Left renal cortex interstitium (tissue), 4 donors: ENCODE results near the gene NSD2. TPM values are rescaled to one million over a fixed set of nuclear protein-coding genes. Genes with fewer than 3 reads are reported as not detected.

ENCODE experiments used
- DNase-seq, 4 donors: peaks; one replicate each; pipeline ENCODE4 v3.0.0-alpha.2; 2013; ENCODE audit warnings: low read depth in 4 of 4, low spot score in 2 of 4, missing footprints in 1 of 4
- polyA plus RNA-seq, 4 donors: library from polyadenylated mRNA; unstranded; fragments of 120-200 nt; gene quantifications; one replicate each; pipeline ENCODE4 v1.2.1, GENCODE V29; 2013; ENCODE audit not compliant: insufficient read length in 4 of 4

Gene NSD2
- polyA plus RNA-seq, 4 donors: 64.6 to 91.3 (median 75.4) TPM

DNA sequence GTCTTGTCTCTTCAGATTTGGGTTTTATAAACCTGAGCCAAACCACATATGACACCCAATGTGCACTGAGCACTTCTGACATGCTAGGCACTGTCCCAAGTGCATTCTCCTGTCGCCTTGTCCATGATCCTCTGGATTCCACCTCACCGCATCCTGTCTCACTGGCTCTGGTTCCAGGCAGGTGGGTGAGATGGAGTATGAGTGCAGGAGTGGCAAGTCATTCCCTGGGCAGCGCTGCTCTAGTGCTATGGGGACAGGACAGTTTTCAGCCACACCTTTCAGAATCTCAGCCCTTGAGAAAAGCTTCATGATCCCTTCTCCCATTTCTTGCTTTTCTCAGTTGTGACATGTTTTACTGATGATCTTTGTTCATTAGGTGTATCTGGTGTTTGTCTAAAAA, 66.4 kb downstream of the NSD2 start:
- DNase-seq: no peak

DNA sequence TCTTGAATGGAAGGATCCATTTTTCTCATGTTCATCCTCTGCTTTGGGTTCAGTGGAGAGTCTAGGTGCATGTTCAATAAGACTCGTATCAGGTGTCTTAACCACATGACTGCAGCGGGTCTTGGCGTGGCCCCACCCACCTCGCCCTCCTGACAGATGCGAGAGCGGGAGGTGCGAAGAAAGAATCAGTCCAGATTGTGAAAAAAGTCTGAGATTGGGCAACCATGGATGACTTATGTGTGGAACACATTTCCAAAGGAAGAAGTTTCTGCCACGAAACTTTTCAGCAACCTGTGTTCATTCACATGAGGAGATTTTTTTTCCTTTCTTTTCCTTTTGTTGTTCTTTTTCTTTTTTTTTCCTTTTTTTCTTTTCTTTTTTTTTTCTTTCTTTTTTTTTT, 66.8 kb downstream of the NSD2 start:
- DNase-seq: no peak

DNA sequence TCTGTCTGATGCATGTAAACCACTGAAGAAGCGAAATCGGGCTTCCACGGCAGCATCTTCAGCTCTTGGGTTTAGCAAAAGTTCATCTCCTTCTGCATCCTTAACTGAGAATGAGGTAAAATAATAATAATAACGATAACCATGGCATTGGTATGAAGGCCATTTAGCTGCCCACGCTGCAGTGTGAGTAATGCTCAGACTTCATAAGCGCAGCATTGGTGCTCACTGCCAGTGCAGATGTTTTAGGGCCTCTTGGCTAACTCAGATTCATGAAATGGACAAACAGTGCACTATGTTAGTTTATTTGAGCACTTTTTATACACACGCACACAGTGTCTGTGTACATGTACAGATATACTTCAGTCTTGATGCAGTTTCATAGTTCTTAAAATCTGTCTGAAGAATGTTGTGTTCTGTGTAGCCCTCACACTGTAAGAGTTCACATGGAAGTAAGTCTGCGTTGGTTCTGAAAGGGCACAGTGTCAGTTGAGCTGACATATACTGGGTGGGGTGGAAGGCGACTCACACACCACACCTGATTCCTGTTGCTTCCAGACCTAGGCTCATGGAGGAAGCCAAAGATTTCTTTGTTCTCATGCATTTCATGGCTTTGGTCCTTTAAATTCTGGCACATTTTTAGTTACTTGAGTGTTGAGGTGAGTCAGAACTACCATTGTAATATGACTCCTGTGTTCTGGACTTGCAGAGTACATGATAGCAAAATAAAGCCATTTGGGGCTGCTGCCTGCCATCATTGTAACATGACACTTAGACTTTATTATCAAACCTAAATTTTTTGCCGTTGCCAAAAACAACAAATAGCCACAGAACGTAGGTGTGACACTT, 68.7 kb downstream of the NSD2 start:
- no peak for DNase-seq

DNA sequence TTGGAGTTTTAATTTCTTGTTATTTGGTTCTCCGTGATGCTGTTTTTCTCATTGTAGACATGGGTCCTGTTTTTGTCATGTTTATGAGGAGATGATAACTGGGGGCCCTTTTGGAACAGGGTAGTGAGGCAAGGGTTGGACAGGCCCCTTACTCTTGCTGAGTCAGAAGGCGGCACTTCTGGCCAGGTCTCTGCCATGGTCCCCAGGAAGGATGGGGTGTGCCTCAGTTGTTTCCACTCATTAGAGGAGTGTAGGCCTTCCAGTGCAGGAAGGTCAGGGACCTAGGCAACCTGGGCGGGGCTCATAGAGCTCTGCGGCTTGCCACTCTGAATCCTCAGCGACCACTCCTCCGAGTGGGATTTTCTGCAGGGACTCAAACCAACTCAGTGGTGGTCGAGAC, 69.4 kb downstream of the NSD2 start:
- DNase-seq: no peak

DNA sequence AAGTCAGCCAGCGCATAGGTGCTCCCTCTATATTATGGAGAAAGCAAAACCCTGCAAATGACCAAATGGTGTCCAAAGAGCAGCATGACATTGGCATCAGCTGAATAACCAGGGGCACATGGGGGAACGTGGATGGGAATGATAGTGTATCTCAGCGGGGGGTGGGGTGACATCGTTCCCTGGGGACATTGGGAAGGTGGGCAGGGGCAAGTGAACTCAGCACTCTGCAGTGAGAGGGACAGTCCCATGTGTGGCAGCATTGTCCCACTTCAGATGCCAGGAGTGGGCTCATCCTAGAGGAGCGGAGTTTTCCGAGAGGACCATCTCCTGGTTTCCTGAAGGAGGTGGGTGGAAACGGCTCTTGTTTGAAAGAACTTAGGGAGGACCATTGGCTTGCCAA, 72.7 kb downstream of the NSD2 start:
- DNase-seq: no peak

DNA sequence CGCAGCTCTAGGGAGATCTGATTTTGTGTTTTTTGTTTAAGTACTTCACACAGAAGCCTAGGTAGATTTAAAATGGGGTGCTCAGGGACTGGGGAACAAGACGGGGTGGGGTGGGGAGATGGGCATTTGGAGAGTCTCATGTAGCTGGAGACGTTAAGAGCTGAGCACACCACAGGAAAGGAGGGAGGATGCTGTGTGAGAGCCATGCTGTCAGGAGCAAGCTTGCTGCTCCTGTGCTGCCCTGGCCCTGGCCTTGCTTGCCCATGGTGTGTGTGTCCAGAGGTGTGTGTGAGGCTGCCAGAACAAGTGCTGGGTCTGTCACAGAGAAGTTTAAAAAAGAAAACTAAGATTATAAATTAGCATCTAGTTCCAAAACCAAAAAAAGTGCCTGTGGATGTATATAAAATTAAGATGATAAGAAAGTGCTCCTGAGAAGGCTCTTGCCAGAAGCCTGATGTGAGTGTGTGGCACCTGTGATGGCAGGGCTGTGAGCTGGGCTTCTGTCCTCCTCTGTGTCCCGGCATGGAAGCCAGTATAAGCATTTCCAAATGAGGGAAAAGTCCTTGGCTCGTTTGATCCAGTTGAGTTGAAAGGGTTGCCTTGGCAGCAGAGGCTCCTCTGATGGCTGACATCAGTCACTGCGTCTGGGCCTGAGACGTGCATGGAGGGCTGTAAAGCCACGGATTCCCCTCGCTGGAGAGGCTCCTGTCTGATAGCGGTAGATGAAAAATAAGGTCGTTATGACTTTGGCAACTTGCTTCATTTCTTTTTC, 74.1 kb downstream of the NSD2 start:
- DNase-seq: no peak

- no peak for DNase-seq
Measured at GRCh38 chr4:1945912-1946311, 74.7 kb downstream of the NSD2 start.

DNA sequence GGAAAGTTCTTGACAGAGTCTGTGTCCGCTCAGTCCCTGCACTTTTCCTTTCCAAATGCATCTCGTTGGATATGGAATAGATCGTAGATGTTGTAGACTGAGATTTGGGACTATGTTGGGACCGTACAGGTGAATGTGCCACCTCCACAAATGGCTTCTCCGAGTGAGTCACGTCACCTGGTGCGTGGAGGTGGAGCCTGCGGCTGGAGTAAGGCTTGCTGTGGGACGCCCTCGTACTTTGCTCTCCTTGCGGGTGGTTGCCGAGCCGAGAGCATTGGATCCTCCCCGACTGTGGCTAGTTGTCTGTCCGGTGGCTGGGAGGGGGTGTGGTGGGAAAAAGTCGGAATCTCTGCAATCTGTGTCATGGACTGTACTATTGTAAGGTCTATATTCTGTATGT, 77.0 kb downstream of the NSD2 start:
- no peak for DNase-seq

DNA sequence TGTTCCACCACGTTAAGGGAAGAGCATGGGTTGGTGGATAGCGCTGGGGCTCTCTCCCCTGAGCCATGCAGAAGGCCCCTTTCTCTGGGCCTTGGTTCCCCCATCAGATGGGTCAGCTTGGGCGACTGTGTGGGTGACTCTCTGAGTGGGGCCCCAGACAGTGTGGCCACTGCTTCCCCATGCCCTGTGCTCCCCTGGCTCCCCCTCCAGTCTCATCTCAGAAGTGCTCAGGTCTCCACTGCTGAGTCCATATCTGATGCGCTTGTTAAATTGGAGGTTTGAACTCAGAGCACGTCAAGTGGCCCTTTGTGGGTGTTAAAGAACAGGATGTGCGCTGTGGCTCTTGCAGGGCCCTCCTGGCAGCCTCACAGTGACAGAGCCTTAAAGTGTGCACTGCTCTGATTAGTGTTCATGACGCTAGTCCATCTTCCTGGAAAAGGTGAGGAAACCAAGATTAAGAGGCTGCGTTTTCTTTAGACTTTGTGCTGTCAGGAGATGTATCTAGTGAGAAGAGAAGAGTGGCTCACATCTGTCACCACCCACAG, 77.8 kb downstream of the NSD2 start:
- no peak for DNase-seq

GRCh38 chr4:1950369-1950768, 79.2 kb downstream of the NSD2 start:
- no peak for DNase-seq

DNA sequence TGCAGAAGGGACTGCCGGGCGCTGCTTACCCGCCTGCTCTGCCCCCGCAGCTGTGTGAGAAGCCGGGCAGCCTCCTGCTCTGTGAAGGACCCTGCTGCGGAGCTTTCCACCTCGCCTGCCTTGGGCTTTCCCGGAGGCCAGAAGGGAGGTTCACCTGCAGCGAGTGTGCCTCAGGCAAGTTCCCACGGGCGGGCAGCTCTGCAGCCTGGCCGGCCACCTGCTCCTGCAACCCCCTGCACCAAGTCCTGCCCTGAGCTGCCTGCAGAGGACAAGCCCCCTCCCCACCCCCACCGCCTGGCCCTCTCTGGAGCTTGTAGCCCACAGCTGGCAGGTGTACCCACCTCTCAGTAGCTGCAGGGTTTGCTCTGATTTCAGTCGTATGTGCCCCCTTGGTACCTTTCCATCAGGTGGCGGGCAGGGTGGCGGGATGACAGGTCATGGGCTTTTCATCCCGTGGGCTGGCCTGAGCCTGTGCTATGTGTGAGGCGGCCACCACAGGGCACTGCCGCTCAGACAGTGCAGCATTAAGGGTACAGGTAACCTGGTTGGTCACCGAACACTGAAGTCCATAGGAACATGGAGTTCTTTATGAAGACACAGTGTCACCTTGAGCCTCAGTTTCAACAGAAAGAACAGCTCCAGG, 81.0 kb downstream of the NSD2 start:
- DNase-seq: no peak

GRCh38 chr4:1952719-1953118, 81.5 kb downstream of the NSD2 start:
- DNase-seq: no peak

DNA sequence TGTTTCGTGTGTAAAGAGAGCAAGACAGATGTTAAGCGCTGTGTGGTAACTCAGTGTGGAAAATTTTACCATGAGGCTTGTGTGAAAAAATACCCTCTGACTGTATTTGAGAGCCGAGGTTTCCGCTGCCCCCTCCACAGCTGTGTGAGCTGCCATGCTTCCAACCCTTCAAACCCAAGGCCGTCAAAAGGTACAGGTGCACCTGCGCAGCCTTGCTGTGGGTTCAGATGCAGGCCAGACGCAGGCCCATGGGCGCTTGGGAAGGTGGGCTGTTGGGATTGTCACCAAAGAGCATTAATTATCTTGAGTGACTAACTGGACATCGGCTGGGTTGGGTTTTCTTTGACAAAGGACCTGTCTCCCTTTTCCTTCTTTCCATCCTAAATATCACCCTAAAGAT, 82.1 kb downstream of the NSD2 start:
- DNase-seq: no peak

DNA sequence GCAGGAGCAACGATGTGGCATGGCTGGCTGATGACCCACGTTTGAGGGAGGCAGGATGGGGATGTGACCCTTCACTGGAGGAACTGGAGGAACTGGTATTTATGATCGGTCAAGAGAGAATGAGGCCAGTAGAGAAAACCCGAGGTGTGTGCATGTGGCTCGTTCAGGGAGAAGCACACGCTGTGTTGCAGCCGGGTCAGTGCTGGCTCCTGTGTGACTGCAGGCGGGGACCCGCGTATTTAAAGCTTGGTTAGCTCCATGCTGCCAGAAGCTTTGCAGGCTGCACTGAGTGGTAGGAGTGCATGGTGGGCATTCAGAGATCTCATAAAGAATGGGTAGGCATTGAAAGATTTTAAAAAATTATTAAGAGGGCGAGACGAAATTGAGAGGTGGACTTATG, 85.4 kb downstream of the NSD2 start:
- no peak for DNase-seq

DNA sequence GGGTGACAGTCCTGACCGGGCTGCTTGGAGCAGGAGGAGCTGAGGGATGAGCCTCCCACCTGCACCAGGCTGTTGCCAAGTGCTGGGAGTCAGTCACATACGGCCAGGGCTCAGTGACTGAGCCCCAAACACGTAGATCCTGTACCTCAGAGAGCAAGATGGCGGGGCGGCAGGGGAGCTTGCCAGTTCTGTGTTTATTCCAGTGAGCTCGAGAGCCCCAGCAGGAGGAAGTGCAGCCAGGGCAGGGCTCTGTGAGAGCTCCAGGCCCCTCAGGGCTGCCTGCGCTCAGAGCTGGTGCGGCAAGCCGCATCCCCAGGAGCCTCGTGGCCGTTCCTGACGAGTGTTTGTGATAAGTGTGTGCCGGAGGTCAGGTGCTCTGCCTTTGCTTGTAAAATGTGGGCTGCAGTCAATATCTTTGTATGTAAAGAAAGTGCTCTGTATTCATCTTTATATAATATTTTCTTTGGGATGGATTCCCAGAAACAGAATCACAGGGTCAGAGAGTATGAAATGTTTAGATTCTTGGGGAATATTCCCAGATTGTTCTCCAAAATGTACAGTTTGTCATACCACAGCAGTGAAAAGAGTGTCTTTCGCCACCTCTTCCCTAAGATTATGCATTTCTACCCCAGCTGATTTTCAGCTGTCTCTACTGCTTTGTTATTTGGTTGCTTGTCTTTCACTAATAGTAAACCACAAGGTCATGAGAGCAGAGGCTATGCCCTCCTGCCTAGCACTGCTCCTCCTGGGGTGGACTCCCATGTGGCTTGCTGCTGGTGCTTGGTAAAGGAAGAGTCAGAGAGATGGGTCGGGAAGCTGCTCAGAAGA, 87.3 kb downstream of the NSD2 start:
- DNase-seq: no peak

GRCh38 chr4:1959104-1959384, 87.9 kb downstream of the NSD2 start:
- no peak for DNase-seq

- DNase-seq: no peak
Measured at GRCh38 chr4:1960170-1960825, 89.1 kb downstream of the NSD2 start.

DNA sequence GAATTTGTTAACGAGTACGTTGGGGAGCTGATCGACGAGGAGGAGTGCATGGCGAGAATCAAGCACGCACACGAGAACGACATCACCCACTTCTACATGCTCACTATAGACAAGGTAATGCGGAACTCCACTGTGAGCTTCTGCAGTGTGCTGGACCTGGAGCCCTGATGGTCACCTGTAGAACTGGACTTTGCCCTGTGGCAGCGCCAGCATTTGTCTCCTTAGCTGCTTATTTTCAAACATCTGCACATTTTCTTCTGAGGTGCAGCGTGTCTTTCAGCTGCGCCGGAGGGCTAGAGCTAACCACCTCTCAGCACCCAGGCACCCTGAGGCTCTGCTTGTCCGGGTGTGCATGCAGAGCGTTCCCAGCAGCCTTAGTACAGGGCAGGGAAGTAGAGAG, 89.8 kb downstream of the NSD2 start:
- no peak for DNase-seq

GRCh38 chr4:1961563-1961962, 90.4 kb downstream of the NSD2 start:
- DNase-seq: no peak

GRCh38 chr4:1962980-1963379, 91.8 kb downstream of the NSD2 start:
- DNase-seq: no peak
